GM12801 (cell line): ENCODE measurements around the gene SBSN.

ENCODE experiments used
- TF ChIP-seq, protein P1 (sequence below): IDR thresholded peaks from one replicate; pipeline ENCODE4 v1.5.1; 2011; ENCODE audit warnings: control low read depth; ENCODE audit not compliant: insufficient read length; ENCODE audit errors: extremely low read depth

SBSN gene

DNA sequence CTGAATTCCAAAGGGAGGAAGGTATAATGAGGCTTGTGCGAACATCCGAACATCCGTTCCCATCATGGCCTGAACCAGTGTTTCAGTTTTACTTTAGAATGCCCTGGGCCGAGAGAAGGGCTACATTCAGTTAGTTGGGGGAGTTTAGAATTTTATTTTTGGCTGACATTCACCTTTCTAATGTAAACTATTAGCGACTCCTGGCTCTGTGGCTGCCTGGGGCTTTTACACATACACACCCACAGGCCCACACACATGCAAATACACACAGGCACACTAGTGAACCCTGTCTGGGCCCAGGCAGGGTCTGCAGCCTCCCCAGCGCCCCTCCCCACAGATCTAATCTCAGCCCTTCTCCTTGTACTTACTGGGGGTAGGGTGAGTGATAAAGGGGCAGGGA lies 11.2 kb upstream of the SBSN start:
- TF ChIP-seq, protein P1, sequence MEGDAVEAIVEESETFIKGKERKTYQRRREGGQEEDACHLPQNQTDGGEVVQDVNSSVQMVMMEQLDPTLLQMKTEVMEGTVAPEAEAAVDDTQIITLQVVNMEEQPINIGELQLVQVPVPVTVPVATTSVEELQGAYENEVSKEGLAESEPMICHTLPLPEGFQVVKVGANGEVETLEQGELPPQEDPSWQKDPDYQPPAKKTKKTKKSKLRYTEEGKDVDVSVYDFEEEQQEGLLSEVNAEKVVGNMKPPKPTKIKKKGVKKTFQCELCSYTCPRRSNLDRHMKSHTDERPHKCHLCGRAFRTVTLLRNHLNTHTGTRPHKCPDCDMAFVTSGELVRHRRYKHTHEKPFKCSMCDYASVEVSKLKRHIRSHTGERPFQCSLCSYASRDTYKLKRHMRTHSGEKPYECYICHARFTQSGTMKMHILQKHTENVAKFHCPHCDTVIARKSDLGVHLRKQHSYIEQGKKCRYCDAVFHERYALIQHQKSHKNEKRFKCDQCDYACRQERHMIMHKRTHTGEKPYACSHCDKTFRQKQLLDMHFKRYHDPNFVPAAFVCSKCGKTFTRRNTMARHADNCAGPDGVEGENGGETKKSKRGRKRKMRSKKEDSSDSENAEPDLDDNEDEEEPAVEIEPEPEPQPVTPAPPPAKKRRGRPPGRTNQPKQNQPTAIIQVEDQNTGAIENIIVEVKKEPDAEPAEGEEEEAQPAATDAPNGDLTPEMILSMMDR: no peak

DNA sequence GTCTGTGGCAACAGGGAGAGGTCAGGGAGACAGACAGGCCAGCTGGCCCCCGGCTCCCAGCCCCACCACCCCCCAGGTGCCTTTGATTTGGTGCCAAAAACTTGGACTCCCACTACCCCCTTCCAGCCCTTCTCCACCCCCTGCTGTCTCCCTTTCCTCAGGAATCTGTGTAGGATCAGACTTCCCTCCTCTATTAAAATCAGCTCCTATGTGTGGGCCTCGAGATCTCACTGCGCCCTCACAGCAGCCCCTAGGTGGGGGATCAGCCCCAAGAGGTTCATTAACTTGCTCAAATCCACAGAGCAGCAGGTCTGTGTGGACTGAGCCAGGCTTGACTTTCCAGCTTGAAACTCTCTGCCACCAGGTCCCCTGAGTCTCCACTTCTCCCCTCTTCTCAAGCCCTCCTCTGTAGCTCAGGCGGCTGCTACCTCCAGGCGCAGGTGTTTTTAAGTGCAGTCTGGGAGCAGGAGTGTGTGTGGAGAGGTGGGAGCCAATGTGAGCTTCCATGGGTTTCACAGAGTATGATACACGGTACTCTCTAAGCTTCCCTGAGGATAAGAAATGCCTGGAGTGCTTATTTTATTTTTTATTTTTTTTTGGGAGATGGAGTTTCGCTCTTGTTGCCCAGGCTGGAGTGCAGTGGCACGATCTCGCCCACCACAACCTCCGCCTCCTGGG lies 6.8 kb upstream of the SBSN start:
- TF ChIP-seq, protein P1: no peak

DNA sequence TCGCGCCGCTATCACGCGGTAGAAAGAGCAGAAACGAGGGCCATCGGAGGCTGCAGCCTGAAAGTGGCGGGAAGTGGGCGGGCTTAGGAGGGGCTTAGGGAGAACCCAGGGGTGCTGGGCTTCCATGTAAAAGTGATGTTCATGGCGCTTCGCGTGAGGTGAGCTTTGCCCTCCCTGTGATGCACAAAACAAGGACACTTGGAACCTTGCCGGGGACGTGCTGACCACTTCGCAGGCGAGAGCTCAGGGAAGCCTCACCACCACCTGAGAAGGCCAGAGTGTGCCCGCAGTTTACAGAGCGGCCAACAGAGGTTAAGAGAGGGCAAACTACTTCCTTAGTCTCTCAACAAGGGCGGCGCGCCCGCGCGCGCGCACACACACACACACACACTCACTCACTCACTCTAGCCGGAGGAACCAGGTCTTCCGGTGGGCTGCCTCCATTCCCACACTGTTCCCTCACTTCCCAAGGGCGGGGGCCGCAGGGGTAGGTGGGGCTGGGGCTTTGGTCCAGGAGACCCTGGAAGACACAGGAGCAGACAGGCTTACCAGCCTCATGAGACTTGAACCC lies 5.8 kb upstream of the SBSN start:
- TF ChIP-seq, protein P1: no peak

DNA sequence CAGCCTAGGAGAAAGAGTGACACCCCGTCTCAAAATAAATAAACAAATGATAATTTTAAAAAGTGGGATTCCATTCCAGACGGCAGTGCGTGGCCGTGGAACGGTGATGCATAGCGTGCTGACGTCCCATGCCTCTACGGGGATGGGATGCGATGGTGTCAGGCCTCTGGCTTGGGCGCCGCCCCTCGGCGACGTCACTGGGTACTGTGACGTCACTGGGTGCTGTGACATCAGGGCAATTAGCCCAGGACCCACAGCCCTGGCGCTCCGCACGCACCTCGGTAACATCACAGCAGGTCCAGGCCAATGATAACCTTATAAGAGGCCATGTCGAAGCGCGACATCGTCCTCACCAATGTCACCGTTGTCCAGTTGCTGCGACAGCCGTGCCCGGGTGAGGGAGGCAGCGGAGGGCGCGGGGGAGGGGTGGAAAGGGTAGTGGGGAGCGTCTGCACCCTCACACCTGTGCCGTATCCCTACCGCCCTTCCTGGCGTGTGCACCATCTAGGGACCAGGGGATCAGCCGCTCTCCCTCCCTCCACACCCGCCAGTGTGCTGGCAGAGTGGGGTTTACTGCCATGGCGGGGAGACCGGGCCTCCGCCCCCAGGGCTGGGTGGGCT lies 5.2 kb upstream of the SBSN start, which contains the start of gene GAPDHS:
Gene GAPDHS (plus strand): TSS at position 256 of the 621 bp plus-strand sequence. CDS start 72 bp downstream, at position 328.
- TF ChIP-seq, protein P1: no peak

DNA sequence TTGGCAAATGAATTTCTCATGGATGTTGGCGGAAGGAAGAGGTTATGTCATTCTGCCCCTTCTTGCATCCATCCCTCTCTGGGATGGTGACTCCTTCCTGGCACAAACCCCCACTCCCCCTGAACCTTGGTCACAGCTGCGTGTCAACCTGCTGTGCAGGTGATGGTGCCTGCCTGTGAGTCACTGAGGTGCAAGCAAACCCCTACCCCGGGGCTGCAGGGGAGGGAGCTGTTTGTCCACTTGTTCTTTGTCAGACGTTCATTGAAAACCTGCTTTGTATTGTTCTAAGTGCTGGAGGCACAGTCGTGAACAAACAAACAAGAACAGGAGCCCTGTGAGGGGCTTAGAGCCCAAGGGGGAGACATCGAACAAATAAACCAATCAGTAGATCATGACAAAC lies 3.2 kb upstream of the SBSN start:
- TF ChIP-seq, protein P1: no peak

DNA sequence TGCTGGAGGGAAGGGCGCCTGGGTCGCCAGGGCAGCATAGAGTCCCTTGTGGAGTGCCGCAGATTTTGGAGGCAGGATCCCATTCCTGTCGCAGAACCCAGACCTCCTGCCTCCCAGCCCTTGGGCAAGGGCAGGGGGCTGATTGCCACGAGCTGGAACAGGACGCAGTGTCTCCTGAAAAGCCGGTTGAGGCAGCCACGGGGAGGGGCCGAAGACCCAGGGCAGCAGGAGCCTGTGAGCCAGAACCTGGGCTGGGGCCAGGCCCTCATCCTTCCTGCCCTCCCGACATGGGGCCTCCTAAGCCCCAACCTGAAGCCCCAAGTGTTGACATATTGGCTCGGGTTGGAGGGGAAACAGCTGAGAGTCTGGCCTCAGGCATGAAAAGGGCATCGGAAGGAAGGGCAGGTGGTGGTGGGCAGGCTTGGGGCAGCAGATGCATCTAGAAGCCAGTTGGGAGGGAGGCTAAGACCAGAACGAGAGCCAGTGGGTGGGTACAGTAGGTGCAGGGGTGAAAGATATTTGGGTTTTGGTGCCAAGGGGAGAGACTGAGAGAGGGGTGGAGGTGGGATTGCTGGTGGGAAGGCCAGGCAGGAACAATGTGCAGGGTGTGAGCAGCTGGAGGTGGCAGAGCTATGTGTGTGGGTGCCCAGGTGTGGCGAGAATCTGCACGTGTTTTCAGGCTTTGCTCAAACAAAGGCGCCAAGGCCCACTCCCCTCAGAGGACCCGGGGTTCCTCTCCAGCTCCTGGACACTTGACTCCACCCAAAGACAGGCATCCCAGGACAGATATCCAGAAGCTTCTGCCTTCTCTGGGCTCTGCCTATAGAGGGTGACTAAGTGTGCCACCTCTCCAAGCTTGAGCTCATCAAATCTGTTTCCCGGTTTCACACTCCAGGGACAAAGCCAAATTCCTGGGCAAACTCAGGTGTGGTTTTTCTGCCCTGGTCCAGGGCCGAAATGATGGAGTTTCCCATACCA lies 1.4 kb upstream of the SBSN start:
- TF ChIP-seq, protein P1: no peak

DNA sequence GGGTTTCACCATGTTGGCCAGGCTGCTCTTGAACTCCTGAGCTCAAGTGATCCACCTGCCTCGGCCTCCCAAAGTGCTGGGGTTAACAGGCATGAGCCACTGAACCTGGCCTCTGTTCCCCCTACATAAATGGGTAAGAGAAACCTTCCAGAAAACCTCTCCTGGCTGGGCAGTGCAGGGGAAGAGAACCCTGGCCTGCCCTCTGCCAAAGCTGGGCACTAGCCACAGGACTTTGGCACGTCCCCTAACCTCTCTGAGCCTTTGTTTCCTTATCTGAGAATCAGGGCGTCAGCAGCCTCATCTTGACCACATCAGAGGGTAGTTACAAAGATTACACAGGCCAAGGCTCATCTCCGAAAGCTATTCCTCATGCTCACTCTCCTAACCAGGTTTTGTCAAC lies 2.2 kb downstream of the SBSN start:
- TF ChIP-seq, protein P1: no peak
